ENCODE measurements around the gene R3HDM4.

R3HDM4 gene

DNA sequence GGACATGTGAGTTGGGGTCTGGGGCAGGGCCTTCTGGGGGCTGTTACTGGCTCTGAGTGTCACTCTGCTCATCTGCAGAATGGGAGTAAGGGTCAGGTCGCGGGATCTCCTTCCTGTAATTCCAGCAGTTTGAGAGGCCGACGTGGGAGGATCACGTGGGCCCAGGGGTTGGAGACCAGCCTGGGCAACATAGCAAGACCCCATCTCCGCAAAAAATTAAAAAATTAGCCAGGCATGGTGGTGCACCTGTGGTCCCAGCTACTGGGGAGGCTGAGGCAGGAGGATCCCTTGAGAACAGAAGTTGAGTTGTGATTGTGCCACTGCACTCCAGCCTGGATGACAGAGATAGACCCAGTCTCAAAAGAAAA lies 16.9 kb upstream of the R3HDM4 start:
- DNase-seq (ENCODE audit: low read depth), result no peak

- DNase-seq (ENCODE audit: low read depth), result no peak
These were observed 16.3 kb upstream of the R3HDM4 start for GRCh38 chr19:929203-929890.

- DNase-seq (ENCODE audit: low read depth), result peak; percentile 29
These were observed 15.6 kb upstream of the R3HDM4 start for GRCh38 chr19:928471-929202.

GRCh38 chr19:927780-928401 lies 14.9 kb upstream of the R3HDM4 start:
- DNase-seq (ENCODE audit: low read depth), result no peak

DNA sequence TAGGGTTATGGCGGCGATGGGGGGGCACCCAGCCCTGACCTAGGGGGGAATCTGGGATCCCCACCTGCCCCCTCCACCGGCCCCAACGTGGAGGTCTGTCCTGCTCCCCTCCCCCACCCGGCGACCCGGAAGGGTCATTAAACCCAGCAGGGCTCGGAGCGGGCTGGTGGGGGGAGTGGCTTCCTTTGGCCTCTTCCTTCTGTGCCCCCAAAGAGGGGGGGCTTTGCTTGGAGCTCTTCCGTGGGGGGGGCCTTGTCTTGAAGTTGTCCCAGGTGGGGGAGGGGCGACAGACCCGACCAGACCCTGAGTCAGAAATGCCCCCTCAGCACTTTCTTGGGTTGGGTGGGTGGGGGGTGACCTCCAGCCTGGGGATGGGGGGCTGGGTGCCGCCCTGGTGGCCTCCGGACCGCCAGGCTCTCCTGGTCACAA lies 14.3 kb upstream of the R3HDM4 start:
- DNase-seq (ENCODE audit: low read depth), result no peak

DNA sequence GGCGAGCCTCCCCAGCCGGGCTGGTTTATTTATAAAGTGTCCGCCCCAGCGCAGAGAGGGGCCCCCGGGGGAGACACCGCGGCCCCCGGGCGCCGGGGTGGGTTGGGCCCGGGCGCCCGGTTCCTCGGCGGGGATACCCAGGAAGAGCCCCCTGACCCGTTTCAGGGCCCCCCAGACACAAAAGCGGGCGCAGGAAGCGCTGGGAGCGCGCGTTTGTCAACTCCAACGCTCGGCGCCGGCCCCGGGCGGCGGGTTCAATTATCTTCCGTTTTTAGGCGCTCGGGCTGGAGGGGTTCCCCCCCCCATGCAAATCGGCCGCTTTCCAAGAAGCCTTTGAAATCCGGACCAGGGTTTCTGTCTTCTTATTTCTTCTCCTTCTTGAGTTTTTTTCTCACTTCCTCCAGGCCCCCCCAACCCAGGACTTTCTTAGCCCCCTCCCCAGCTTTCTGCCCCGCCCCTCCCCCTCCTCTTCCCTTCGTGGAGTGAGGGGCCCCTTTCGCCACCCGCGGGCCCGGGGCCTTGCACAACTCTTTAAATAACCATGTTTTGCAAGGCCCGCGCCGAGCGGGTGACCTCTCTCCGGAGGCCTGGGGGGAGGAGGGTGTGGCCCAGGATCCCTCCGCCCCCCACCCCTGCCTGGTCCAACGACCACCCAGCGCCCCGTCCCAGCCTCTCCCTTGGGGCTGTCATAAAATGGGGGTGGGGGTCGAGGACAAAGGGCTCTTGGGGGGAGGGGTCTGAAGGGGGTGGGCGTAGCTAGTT lies 13.8 kb upstream of the R3HDM4 start:
- peak; percentile 72 for DNase-seq (ENCODE audit: low read depth)

DNA sequence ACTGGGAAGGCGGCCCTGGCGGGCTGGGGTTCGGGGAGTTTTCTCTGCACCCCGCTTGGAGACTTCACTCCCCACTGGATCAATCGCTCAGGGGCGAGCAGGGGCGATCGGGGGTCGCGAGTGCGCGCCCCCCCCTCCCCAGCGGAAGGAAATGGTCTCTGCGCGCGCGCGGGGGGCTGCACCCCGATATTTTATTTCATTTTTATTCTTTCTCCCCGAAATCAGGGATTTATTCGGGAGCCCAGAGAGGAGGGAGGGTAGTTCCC lies 13.2 kb upstream of the R3HDM4 start:
- no peak for DNase-seq (ENCODE audit: low read depth)

- peak; percentile 78 for DNase-seq (ENCODE audit: low read depth)
These were observed 12.7 kb upstream of the R3HDM4 start, which contains the start of gene ARID3A for GRCh38 chr19:925526-926322. Gene ARID3A (plus strand): TSS chr19:926035. CDS start chr19:929529, 3,494 bp downstream.

GRCh38 chr19:925087-925525 lies 12.1 kb upstream of the R3HDM4 start:
- DNase-seq (ENCODE audit: low read depth), result peak; percentile 29

DNA sequence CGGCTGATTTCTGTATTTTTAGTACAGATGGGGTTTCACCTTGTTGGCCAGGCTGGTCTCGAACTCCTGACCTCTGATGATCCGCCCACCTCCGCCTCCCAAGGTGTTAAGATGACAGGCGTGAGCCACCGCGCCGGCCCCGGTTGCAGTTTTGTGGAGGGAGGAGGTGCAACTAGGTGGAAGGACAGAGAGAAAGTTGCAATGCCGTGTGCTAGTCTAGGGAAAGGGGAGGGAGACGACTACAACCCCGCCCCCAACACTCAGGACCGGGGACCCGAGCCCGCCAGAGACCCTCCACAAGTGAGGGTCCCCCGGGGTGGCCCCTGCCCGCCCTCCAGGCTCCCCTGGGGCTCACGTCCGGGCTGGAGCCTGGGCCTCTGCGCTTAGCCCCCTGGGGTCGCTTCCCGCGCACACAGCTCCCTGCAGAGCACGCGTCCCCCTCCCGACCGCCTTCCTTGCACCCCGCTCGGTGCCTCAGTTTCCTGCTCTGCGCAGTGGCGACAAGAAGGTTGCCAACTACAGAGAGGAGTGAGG lies 11.6 kb upstream of the R3HDM4 start:
- no peak for DNase-seq (ENCODE audit: low read depth)

- no peak for DNase-seq (ENCODE audit: low read depth)
These were observed 7.2 kb upstream of the R3HDM4 start for GRCh38 chr19:920051-920864.

GRCh38 chr19:919199-920050 lies 6.4 kb upstream of the R3HDM4 start:
- DNase-seq (ENCODE audit: low read depth), result no peak

GRCh38 chr19:918481-919198 lies 5.6 kb upstream of the R3HDM4 start:
- DNase-seq (ENCODE audit: low read depth), result no peak

GRCh38 chr19:918152-918437 lies 5.1 kb upstream of the R3HDM4 start:
- DNase-seq (ENCODE audit: low read depth), result no peak

- DNase-seq (ENCODE audit: low read depth), result no peak
These were observed 4.5 kb upstream of the R3HDM4 start, which contains the start of gene KISS1R for GRCh38 chr19:917323-918151. Gene KISS1R (plus strand): TSS chr19:917333. CDS start chr19:917503, 170 bp downstream.

DNA sequence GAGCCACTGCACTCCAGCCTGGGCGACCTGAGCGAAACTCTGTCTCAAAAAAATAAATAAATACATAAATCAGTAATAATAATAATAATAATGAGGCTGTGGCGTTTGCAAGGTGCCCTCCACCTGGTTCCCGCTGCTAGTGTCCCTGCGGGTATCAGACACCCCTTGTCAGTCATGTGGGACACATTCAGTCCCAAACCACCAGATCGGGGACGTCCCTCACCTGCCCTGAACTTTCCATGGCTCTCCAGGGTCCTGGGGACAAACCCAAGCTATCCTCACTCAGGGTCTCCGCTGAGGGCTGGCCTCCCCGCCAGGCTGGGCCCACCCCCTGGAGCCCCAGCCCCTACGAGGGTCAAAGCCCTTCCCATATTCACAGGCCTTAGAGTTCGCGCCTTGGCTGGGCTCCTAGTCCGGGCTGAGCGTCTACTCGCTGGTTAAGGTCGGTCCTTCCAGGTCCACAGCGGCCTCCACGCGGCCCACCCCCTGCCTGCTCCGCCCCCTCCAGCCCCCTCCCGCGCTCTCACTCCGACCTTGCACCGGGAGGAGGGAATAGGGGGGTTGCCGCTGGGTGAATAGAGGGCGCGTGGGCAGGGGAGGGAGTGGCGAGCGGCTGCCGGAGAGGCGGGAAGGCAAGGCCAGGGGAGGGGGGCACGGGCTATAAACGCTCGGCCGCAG lies 3.8 kb upstream of the R3HDM4 start:
- DNase-seq (ENCODE audit: low read depth), result no peak
